OCI-LY1 (cell line): ENCODE results near the gene LITAF.

ENCODE experiments used
- EZH2 ChIP-seq: fragments of 200-600 bp; sonication (generic), shearing (Covaris generic); IDR thresholded peaks from 2 replicates; pipeline ENCODE4 v1.8.0; 2017; ENCODE audit warnings: borderline replicate concordance, mixed run types, mild to moderate bottlenecking, antibody characterized with exemption, low read length, moderate library complexity, mixed read lengths
- TF ChIP-seq, protein P1 (sequence below): fragments of 200-600 bp; sonication (generic), shearing (Covaris generic); IDR thresholded peaks from 2 replicates; pipeline ENCODE4 v1.5.1; 2017; ENCODE audit warnings: mild to moderate bottlenecking, antibody characterized with exemption, low read length, moderate library complexity, mixed read lengths

DNA sequence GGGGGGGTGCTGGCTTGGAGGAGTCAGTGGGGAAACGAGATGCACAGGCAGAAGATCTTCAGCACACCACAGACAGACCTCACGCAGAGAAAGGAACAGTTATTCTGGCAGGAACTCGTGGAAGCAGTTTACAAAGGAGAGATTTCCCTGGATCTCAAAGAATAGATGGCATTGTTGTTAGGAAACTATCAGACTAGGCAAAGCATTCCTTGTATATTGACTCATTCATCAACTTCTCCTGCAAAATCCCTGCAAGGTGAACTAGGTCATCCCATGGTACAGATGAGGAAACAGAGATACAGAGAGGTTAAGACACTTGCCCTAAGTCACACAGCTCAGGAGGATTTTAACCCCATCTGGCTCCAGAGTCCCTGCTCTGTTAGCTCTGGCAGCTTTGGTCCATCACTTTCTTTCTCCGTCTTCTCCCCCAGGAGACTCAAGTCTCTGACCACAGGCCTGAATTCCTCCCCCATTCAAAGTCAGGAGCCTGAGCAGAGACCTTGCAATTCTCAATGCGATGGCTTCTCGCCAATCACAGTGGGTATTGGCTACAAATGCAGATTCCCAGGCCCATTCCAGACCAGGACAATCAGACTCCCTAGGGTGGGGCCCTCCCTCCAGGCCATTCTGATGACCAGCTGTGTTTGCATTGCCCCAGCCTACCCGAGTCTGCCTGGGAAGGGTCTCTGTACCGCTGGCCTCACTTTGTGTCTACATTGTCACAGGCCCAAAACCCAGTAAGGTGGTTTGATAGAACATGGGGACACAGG, 56.4 kb downstream of the LITAF start:
- TF ChIP-seq, protein P1, sequence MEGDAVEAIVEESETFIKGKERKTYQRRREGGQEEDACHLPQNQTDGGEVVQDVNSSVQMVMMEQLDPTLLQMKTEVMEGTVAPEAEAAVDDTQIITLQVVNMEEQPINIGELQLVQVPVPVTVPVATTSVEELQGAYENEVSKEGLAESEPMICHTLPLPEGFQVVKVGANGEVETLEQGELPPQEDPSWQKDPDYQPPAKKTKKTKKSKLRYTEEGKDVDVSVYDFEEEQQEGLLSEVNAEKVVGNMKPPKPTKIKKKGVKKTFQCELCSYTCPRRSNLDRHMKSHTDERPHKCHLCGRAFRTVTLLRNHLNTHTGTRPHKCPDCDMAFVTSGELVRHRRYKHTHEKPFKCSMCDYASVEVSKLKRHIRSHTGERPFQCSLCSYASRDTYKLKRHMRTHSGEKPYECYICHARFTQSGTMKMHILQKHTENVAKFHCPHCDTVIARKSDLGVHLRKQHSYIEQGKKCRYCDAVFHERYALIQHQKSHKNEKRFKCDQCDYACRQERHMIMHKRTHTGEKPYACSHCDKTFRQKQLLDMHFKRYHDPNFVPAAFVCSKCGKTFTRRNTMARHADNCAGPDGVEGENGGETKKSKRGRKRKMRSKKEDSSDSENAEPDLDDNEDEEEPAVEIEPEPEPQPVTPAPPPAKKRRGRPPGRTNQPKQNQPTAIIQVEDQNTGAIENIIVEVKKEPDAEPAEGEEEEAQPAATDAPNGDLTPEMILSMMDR, result no peak
- TF ChIP-seq EZH2, result no peak
